Neural progenitor cell (in vitro differentiated cells): ENCODE data around the gene SLC37A1. TPM values are rescaled to one million over a fixed set of nuclear protein-coding genes. Genes with fewer than 3 reads are reported as not detected.

Experiments used
- DNase-seq: peaks from one replicate; pipeline ENCODE4 v3.0.0-alpha.2; 2016; ENCODE audit warnings: low spot score
- H2AFZ ChIP-seq: fragments of 200-600 bp; sonication (generic); replicated peaks from 2 replicates; pipeline ENCODE4 v1.6.1; 2016; ENCODE audit warnings: antibody characterized with exemption
- H3F3A ChIP-seq: fragments of 200-600 bp; sonication (generic); 2 replicates; pipeline ENCODE4 v1.6.1; 2016; ENCODE audit warnings: antibody characterized with exemption, low read depth
- H3K27ac ChIP-seq: fragments of 200-600 bp; sonication (generic); 2 replicates; pipeline ENCODE4 v1.5.1; 2016; ENCODE audit warnings: mild to moderate bottlenecking
- H3K27me3 ChIP-seq: fragments of 200-600 bp; sonication (generic); 2 replicates; pipeline ENCODE4 v1.6.1; 2016; ENCODE audit warnings: mild to moderate bottlenecking, moderate library complexity
- H3K36me3 ChIP-seq: fragments of 200-600 bp; sonication (generic); 2 replicates; pipeline ENCODE4 v1.5.1; 2016
- H3K4me1 ChIP-seq: fragments of 200-600 bp; sonication (generic); 2 replicates; pipeline ENCODE4 v1.6.1; 2016; ENCODE audit warnings: mixed run types
- H3K4me2 ChIP-seq: fragments of 200-600 bp; sonication (generic); 2 replicates; pipeline ENCODE4 v1.6.1; 2016
- H3K4me3 ChIP-seq: fragments of 200-600 bp; sonication (generic); 2 replicates; pipeline ENCODE4 v1.5.1; 2016
- H3K79me2 ChIP-seq: fragments of 200-600 bp; sonication (generic); 2 replicates; pipeline ENCODE4 v1.6.1; 2016; ENCODE audit warnings: low read depth
- H3K9ac ChIP-seq: fragments of 200-600 bp; sonication (generic); 2 replicates; pipeline ENCODE4 v1.6.1; 2016
- H3K9me3 ChIP-seq: fragments of 200-600 bp; sonication (generic); 2 replicates; pipeline ENCODE4 v1.5.1; 2016; ENCODE audit warnings: low read depth
- H4K20me1 ChIP-seq: fragments of 200-600 bp; sonication (generic); 2 replicates; pipeline ENCODE4 v1.6.1; 2016; ENCODE audit warnings: low read depth
- H3K27ac Mint-ChIP-seq: 3 replicates; pipeline ENCODE4 v1.8.0; 2021; ENCODE audit warnings: mixed read lengths
- H3K27me3 Mint-ChIP-seq: 2 replicates; pipeline ENCODE4 v1.8.0; 2022; ENCODE audit warnings: low read depth, mild to moderate bottlenecking, inconsistent platforms, moderate library complexity, mixed read lengths; ENCODE audit not compliant: insufficient read depth
- H3K36me3 Mint-ChIP-seq: 3 replicates; pipeline ENCODE4 v1.8.0; 2021; ENCODE audit warnings: mixed read lengths
- H3K4me1 Mint-ChIP-seq: 3 replicates; pipeline ENCODE4 v1.8.0; 2021; ENCODE audit warnings: mixed read lengths
- H3K4me3 Mint-ChIP-seq: 3 replicates; pipeline ENCODE4 v1.8.0; 2021; ENCODE audit warnings: mild to moderate bottlenecking, moderate library complexity, mixed read lengths
- H3K9me3 Mint-ChIP-seq: 3 replicates; pipeline ENCODE4 v1.8.0; 2020; ENCODE audit warnings: mixed read lengths
- CTCF ChIP-seq: fragments of 200-600 bp; sonication (generic); IDR thresholded peaks from 2 replicates; pipeline ENCODE4 v1.5.1; 2017; ENCODE audit warnings: antibody characterized with exemption, mild to moderate bottlenecking
- EZH2 ChIP-seq: fragments of 200-600 bp; sonication (generic); IDR thresholded peaks from 2 replicates; pipeline ENCODE4 v1.6.1; 2017; ENCODE audit warnings: antibody characterized with exemption, mild to moderate bottlenecking, moderate library complexity
- EZH2phosphoT487 ChIP-seq: fragments of 200-600 bp; sonication (generic); IDR thresholded peaks from 2 replicates; pipeline ENCODE4 v1.6.1; 2017; ENCODE audit warnings: antibody characterized with exemption
- total RNA-seq: library from RNA; depleted of rRNA; stranded (reverse); fragments of >200 nt; gene quantifications from 2 replicates; pipeline ENCODE4 v1.2.3, GENCODE V29; 2015; ENCODE audit warnings: low replicate concordance

SLC37A1 gene
- total RNA-seq, 1 donor from 2014 or later = 1.2 TPM

DNA sequence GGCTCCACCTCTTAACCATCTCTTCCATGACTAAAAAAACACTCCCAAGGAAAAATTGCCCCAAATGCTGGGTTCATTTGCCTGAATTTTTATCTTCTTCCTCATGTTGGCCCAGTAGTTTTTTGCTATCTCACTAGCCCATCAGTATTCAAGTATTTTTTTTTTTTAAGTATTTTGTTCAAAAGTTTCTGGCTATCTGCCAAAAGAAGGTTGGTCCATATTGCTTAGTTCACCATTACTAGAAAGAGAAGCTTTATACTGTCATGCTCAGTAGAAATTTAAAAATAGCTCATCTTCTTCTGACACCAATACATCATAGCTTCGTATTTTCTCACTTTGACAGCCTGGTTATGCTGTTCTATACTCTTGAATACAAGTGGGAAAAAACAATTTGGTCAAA, 98.7 kb downstream of the SLC37A1 start:
- Histone ChIP-seq H3K79me2 (no peaks in the 10 kb centered on the region), H3K27ac (no peak overlapping the region), H3K9me3 (no peaks in the 10 kb centered on the region), H3K36me3 (no peaks in the 10 kb centered on the region), H3K4me3 (no peak overlapping the region), H3K4me1 (peaks cover 4% of the 10 kb centered on the region), H2AFZ (no peak overlapping the region), H3K27me3 (no peaks in the 10 kb centered on the region), H3K4me2 (no peak overlapping the region), H4K20me1 (no peaks in the 10 kb centered on the region), H3K9ac (no peak overlapping the region), H3F3A (peaks cover 9% of the 10 kb centered on the region)
- Mint-ChIP-seq H3K4me3 (no peak overlapping the region), H3K27ac (no peak overlapping the region), H3K36me3 (no peaks in the 10 kb centered on the region), H3K27me3 (peaks cover 6% of the 10 kb centered on the region), H3K9me3 (peaks cover 7% of the 10 kb centered on the region), H3K4me1 (no peaks in the 10 kb centered on the region)
- DNase-seq = no peak
- TF ChIP-seq EZH2phosphoT487 = no peak
- no peak for TF ChIP-seq EZH2
- TF ChIP-seq CTCF = no peak

DNA sequence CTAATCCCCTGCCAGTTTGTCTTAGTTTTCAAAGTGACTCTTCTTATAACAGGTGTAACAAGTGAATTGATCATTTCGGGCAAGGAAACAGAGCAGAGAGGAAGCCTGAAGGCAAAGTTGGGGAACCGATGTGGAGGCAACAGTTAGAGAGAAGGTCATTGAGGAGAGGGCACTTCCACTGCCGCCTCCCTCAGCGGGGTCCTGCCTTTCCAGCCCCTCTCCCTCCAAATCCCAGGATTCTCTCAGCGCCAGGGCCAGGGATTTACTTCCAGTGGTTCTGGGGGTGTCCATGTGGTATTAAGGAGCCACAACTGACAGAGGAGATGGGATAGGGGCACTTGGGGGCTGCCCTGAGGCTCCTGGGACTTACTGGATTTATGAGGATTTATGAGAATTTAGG, 100.1 kb downstream of the SLC37A1 start:
- Histone ChIP-seq H4K20me1 (no peaks in the 10 kb centered on the region), H3K4me2 (no peak overlapping the region), H3K79me2 (no peaks in the 10 kb centered on the region), H3K27ac (no peak overlapping the region), H3K9ac (no peak overlapping the region), H3K36me3 (no peaks in the 10 kb centered on the region), H3K27me3 (no peaks in the 10 kb centered on the region), H3K4me3 (no peak overlapping the region), H3K4me1 (peaks cover 4% of the 10 kb centered on the region), H3F3A (peaks cover 9% of the 10 kb centered on the region), H2AFZ (no peak overlapping the region), H3K9me3 (no peaks in the 10 kb centered on the region)
- Mint-ChIP-seq H3K36me3 (no peaks in the 10 kb centered on the region), H3K27ac (no peak overlapping the region), H3K27me3 (peaks cover 10% of the 10 kb centered on the region), H3K4me1 (peaks cover 5% of the 10 kb centered on the region), H3K9me3 (peaks cover 7% of the 10 kb centered on the region), H3K4me3 (no peak overlapping the region)
- TF ChIP-seq EZH2 = no peak
- TF ChIP-seq CTCF = no peak
- TF ChIP-seq EZH2phosphoT487 = no peak
- no peak for DNase-seq

GRCh38 chr21:42614396-42614795, 100.7 kb downstream of the SLC37A1 start:
- no peaks in the 10 kb centered on the region for H3K9me3 ChIP-seq
- TF ChIP-seq CTCF = no peak
- TF ChIP-seq EZH2 = no peak
- no peak for TF ChIP-seq EZH2phosphoT487
- Mint-ChIP-seq H3K4me3 (no peak overlapping the region), H3K4me1 (peaks cover 10% of the 10 kb centered on the region), H3K27me3 (peaks cover 12% of the 10 kb centered on the region), H3K9me3 (peaks cover 5% of the 10 kb centered on the region), H3K27ac (no peak overlapping the region), H3K36me3 (no peaks in the 10 kb centered on the region)
- no peak overlapping the region for H3K4me2 ChIP-seq
- H3K9ac ChIP-seq = no peak overlapping the region
- H3K27ac ChIP-seq = no peak overlapping the region
- no peaks in the 10 kb centered on the region for H3K36me3 ChIP-seq
- H3F3A ChIP-seq = peaks cover 9% of the 10 kb centered on the region
- H3K4me3 ChIP-seq = no peak overlapping the region
- DNase-seq = no peak
- no peaks in the 10 kb centered on the region for H4K20me1 ChIP-seq
- H2AFZ ChIP-seq = no peak overlapping the region
- H3K4me1 ChIP-seq = peaks cover 4% of the 10 kb centered on the region
- H3K79me2 ChIP-seq = no peaks in the 10 kb centered on the region
- H3K27me3 ChIP-seq = no peaks in the 10 kb centered on the region
